ENCODE results near the gene PTPRA. TPM values are rescaled to one million over a fixed set of nuclear protein-coding genes. Genes with fewer than 3 reads are reported as not detected.
"Not testable (repeated sequence)": the region's sequence is repeated elsewhere in the genome, so short reads cannot be mapped to it uniquely, and the experiment has no call there.

PTPRA gene
- total RNA-seq, 6 experiments from 2014 or later = 15.7 to 22.1 (median 18.6) TPM

- no peaks in the 10 kb centered on the region for H3K9me3 ChIP-seq
- H3K27me3 ChIP-seq = no peaks in the 10 kb centered on the region
- peaks cover 0 to 39% (median 0%) of the 10 kb centered on the region in 4 donors for H3K4me1 ChIP-seq
- intact Hi-C loops (cut with DNase I) = no loop called here
- H3K4me3 ChIP-seq = peak overlapping the region in 2 of 3 donors; percentile 45 to 49
- WGBS (ENCODE audit: insufficient coverage, low coverage, low lambda C conversion rate, missing lambda C conversion rate) = 70% methylated on average over 11 of the region's 22 CpGs
- no peaks in the 10 kb centered on the region for H3K36me3 ChIP-seq
- DNase-seq (no peak), ATAC-seq (no peak)
- TF ChIP-seq POLR2A (IDR thresholded peaks at IDR 0.05) = no peak
- no peak for TF ChIP-seq CTCF (IDR thresholded peaks at IDR 0.05)
- no peak overlapping the region for H3K27ac ChIP-seq
Measured at GRCh38 chr20:3072530-3073250, 199.4 kb downstream of the PTPRA start.

- H3K27ac ChIP-seq; H3K9me3 ChIP-seq; DNase-seq; H3K4me3 ChIP-seq; intact Hi-C loops (cut with DNase I); ATAC-seq; H3K36me3 ChIP-seq; H3K27me3 ChIP-seq: not testable (repeated sequence)
- 66% methylated on average over 5 of the region's 8 CpGs for WGBS (ENCODE audit: insufficient coverage, low coverage, low lambda C conversion rate, missing lambda C conversion rate)
- H3K4me1 ChIP-seq = peaks cover 0 to 33% (median 0%) of the 10 kb centered on the region in 4 donors
Measured at GRCh38 chr20:3073251-3073643, 200.0 kb downstream of the PTPRA start.

- no peaks in the 10 kb centered on the region for H3K9me3 ChIP-seq
- TF ChIP-seq CTCF (IDR thresholded peaks at IDR 0.05) (no peak), POLR2A (IDR thresholded peaks at IDR 0.05) (no peak)
- H3K36me3 ChIP-seq = no peaks in the 10 kb centered on the region
- H3K4me1 ChIP-seq = peaks cover 0 to 21% (median 0%) of the 10 kb centered on the region in 4 donors
- no peaks in the 10 kb centered on the region for H3K27me3 ChIP-seq
- intact Hi-C loops (cut with DNase I) = no loop called here
- ATAC-seq = no peak
- WGBS (ENCODE audit: insufficient coverage, low coverage, low lambda C conversion rate, missing lambda C conversion rate) = 63% methylated on average over 6 of the region's 6 CpGs
- no peak overlapping the region for H3K4me3 ChIP-seq
- H3K27ac ChIP-seq = no peak overlapping the region
- no peak for DNase-seq
Measured at GRCh38 chr20:3074812-3075211, 201.5 kb downstream of the PTPRA start.

- H3K4me3 ChIP-seq; H3K36me3 ChIP-seq; H3K9me3 ChIP-seq; H3K27me3 ChIP-seq; intact Hi-C loops (cut with DNase I); H3K27ac ChIP-seq; ATAC-seq; DNase-seq: not testable (repeated sequence)
- 56% methylated on average over 6 of the region's 6 CpGs for WGBS (ENCODE audit: insufficient coverage, low coverage, low lambda C conversion rate, missing lambda C conversion rate)
- H3K4me1 ChIP-seq = peaks cover 0 to 23% (median 1%) of the 10 kb centered on the region in 4 donors
Measured at GRCh38 chr20:3075315-3075714, 202.0 kb downstream of the PTPRA start.

GRCh38 chr20:3077618-3078134 lies 204.4 kb downstream of the PTPRA start:
- no peak for TF ChIP-seq POLR2A (IDR thresholded peaks at IDR 0.05)
- no peak for TF ChIP-seq CTCF (IDR thresholded peaks at IDR 0.05)
- H3K36me3 ChIP-seq = no peaks in the 10 kb centered on the region
- intact Hi-C loops (cut with DNase I) = no loop called here
- DNase-seq (no peak), ATAC-seq (no peak)
- WGBS (ENCODE audit: insufficient coverage, low coverage, low lambda C conversion rate, missing lambda C conversion rate) = 43% methylated on average over 4 of the region's 4 CpGs
- H3K27ac ChIP-seq = no peak overlapping the region
- no peaks in the 10 kb centered on the region for H3K27me3 ChIP-seq
- H3K9me3 ChIP-seq = no peaks in the 10 kb centered on the region
- no peak overlapping the region for H3K4me3 ChIP-seq
- H3K4me1 ChIP-seq = peaks cover 0 to 23% (median 7%) of the 10 kb centered on the region in 4 donors

Measured in right lobe of liver (tissue), 6 donors.